ENCODE data around the gene SIT1.
"Not testable (repeated sequence)": the region's sequence is repeated elsewhere in the genome, so short reads cannot be mapped to it uniquely, and the experiment has no call there.

Gene SIT1

DNA sequence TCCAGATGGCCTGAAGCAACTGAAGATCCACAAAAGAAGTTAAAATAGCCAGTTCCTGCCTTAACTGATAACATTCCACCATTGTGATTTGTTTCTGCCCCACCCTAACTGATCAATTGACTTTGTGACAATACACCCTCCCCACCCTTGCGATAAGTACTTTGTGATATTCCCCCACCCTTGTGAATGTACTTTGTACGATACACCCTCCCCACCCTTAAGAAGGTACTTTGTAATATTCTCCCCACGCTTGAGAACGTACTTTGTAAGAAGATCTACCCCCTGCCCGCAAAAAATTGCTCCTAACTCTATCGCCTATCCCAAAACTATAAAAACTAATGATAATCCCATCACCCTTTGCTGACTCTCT lies 13.9 kb downstream of the SIT1 start:
- DNase-seq (ENCODE audit: low spot score) = not testable (repeated sequence)

DNA sequence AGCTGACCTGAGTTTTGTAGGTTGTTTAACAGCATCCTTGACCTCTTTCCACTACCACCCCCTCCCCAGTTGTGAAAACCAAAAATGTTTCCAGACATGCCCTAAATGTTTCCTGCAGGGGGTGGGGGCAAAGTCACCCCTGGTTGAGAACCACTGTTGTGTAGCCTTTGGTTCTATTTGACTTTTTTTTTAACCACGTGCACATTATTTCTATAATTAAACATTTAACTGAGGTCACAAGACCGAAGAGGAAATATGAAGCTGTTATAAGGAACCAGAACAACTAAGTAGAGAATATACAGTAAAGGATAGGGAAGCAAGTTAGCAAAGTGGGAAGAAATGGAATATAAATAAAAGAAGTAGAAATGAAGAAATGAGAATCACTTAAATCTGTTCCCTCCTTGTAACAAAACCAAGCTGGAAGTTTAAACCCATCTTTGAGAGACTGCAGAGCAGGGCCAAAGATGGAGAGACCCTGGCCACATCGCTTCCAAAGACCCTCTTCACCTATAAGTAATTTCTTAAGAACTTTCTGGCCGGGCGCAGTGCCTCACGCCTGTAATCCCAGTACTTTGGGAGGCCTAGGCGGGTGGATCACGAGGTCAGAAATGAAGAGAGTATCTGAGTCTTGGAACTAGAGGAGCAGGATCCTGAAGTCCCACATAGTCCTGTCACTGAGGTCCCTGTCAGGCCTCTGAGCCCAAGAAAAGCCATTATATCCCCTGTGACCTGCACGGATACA lies 14.4 kb downstream of the SIT1 start:
- no peak for DNase-seq (ENCODE audit: low spot score)

DNA sequence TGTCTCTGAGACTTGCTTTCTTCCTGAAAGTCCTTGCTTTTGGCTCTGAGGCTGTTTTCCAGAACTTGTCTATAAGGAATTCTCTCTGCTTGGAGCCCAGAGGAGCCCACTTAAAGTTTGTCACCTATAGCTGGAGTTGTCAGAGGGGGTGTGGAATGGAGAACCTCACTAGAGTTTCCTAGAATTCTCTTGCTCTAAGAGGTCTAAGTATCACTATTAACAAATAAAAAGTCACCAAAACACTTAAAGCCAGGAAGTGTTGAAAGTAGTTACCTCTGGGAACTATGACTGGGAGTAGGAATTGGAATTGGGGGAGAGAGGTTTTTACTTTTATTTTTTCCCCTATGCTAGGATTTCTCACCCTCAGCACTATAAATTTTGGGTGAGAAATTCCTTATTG lies 15.0 kb downstream of the SIT1 start:
- DNase-seq (ENCODE audit: low spot score) = no peak

GRCh38 chr9:35629597-35629996 lies 21.1 kb downstream of the SIT1 start:
- DNase-seq (ENCODE audit: low spot score) = no peak

DNA sequence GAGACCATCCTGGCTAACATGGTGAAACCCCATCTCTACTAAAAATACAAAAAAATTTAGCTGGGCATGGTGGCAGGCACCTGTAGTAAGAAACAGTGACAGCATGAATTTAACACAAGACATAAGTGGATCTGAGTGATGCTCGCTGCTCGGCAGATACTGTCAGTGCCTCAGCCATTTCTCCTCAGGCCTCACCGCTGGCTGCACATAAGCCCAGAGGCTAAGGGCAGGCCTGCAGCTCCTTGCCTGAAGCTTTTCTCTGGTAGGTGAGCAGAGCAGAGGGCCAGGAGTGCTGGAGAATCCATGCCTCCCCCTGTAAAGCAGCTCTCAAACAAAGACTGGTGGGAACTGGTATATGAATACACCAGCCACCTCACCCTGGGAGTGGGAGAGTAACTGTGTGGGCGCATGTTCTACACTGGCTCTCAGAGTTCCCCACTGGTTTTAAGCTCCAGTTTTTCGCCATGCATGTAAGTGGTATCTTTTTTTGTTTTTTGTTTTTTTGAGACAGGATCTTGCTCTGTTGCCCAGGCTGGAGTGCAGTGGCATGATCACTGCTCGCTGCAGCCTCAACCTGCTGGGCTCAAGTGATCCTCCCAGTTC lies 22.2 kb downstream of the SIT1 start:
- DNase-seq (ENCODE audit: low spot score) = no peak

GRCh38 chr9:35627575-35627974 lies 23.2 kb downstream of the SIT1 start:
- DNase-seq (ENCODE audit: low spot score) = no peak

DNA sequence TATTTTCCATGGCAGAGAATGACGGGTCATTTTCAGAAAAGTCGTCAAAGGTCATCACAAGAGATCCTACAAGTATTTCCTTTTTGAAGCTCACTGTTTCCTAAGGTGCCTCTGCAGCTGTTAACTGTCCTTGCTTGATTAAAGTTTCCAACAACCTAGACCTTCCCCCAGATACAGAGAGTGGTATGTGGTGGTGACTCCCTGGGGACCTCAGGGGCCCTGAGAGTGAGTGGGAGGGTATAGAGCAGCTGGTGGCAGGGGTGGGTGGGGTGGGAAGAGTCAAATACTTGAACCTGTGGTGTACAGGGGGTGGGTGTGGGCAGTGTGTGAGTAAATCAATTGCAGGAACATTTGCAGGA lies 31.0 kb downstream of the SIT1 start:
- no peak for DNase-seq (ENCODE audit: low spot score)

DNA sequence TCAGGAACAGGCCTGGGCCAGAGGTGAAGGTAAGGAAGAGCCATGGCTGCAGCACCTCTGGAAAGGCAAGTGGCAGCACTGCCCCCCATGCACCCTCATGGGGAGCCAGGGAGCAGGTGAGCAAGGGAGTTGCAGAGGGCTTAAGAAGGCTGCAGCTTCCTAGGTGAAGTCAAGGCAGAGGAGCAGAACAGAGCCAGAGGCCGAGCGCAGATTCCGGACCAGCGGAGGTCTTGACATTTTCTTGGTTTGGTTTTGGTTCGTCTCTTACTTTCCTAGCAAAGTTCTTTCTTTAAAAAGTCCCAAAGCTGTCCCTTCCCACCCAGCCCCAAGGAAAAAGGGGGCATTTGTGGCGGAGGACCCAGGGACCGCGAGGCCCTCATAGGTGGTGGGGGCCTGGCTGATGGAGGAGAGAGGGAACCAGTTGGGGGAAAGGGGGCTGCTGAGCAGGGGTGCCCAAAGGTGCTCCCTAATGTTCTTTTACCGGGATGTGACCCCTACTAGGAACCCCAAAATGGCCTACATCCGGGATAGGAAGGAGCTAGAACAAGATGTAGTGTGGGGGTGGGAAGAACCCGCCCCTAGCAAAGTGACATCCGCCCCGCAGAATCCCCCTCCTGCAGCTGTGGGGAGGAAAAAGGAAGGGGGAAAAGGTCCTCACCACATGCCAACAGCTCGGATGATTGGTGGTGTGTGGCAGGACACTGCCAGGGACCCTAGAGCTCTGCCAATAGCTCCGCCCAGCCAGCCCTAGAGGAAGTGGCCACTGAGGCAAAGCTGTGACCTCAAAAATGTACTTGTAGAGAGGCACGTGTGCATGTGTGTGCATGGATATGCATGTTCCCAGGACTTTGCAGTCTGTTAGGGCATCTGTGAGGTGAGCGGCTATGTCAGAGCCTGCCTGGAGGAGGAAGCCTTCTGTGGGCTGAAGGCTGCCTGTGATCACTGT lies 31.6 kb downstream of the SIT1 start:
- peak; percentile 35 for DNase-seq (ENCODE audit: low spot score)

- DNase-seq (ENCODE audit: low spot score) = no peak
These were observed 32.4 kb downstream of the SIT1 start, which contains the start of gene CD72 for GRCh38 chr9:35618325-35618727. Gene CD72 (minus strand): TSS chr9:35618413. CDS start chr9:35618303, 110 bp downstream.

DNA sequence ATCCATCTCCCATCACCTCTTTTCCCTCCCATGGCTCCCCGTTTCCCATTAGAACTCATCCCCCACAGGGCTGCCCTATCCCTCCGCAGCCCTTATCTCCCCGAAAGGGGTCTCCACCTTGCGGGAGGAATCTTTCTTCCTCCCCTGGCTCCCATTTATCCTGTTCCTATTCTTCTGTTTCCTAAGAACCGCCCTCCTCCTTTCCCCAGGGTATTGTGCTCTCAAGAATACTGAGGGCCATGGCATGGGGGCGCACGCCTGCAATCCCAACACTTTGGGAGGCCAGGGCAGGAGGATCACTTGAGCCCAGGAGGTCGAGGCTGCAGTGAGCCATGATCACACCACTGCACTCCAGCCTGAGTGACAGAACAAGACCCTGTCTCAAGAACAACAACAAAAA lies 33.2 kb downstream of the SIT1 start:
- DNase-seq (ENCODE audit: low spot score) = no peak

DNA sequence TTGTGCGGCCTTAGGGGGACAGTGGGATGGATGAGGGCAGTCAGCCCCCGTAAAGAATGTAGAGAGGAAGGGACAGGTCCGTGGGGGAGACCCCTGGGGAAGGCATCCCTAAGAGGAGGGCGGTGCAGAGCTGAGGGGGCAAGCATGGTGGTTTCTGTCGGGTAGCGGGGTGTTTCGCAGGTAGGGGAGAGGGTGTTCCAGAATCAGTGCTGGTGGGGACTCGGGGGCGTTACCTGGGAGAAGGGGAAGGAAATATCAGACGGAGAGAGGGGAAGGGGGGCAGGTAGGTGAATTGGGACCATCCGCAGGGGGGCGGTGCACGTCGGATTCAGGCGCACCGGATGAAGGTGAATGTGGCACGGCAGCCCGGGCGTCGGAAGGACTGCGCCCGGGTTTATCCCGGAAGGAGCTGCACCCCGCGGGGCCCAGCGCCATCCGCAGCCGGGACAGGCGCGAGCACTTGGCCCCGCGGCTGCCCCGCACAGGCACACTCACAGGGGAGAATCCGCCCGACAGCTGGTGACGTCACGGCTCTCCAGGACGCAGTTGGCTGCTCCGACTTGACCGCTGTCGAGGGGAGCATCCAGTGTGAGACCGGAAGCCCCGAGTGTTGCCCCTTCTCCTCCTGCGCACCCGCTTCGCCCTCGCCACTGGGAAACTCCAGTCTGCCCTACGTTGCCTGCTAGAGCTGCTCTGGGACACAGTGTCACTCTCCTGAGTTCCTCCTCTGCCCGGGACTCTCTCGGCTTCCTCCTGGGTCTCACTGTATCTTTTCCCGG lies 33.9 kb downstream of the SIT1 start:
- peak; percentile 66 for DNase-seq (ENCODE audit: low spot score)

DNA sequence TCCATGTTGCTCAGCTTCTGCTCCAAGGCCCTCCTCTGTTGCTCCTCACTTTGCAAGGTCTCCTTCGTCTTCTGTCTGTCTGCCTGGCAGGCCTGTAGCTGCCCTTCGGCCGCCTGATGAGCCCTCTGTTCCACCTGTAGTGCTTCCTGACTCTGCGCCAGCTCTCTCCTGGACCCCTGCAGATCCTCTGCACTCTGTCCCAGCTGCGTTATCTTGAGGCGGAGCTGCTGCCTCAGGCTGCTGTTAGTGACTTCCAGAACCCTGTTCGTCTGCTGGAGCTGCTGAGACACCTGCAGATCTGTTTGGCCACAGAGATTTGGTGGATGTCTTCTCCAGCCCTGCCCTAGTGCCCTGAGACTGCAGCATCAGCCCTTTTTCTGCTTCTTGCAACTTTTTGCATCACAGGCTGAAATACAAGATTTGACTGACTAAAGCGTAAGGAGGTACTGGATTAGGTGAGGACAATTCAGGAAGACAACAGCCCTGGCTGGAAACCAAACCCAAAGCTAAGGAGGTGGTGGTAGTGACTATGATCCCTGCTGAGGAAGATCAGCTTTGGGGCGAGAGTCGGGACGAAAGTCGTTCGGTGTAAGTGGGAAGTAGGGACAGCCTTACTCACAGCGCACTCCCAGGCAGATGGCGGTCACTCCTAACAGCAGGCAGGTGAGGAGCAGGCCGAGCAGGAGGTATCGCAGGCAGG lies 34.6 kb downstream of the SIT1 start:
- no peak for DNase-seq (ENCODE audit: low spot score)

- no peak for DNase-seq (ENCODE audit: low spot score)
These were observed 37.9 kb downstream of the SIT1 start for GRCh38 chr9:35612843-35613242.

- DNase-seq (ENCODE audit: low spot score) = not testable (repeated sequence)
These were observed 38.7 kb downstream of the SIT1 start for GRCh38 chr9:35612066-35612465.

DNA sequence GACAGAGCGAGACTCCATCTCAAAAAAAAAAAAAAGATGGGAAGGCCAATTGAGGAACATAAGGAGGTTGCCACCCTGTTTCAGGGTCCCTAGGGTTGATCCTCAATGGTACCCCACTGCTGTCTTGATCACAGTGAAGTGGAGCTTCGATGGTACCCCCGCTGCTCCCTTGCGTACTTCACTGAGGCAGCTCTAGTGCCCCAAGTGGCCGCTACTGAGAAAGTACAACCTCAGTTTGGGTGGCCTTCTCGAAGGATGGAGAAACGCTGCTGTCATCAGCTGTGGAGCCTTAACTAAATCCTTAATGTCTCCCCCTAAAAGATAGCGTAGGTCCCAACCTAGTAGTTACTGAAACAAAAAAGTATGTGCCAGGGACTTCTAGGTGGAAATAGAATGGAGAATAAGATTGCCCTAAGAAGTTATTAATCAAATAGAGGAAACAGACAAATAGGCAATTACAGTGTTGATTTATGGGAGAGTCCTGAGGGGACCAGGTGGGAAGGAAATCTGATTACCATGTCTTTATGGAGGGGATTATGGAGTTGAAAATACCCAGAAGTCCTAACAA lies 39.4 kb downstream of the SIT1 start:
- peak; percentile 73 for DNase-seq (ENCODE audit: low spot score)

DNA sequence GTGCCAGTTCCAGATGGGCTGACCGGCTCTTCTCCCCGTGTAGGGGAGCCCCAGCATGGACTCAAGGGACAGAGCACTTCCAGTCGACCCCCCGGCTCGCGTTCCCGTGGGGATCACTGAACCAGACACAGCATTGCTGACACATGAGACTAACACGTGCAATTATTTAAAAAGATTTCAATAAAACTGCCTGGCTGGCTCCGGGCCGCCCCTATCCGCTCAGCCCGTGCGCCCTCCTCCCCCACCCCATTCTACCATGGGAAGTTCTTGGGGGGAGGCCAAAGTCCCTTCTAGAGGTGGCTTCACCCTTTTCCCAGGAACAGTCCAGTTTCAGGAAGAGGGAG lies 40.9 kb downstream of the SIT1 start:
- DNase-seq (ENCODE audit: low spot score) = no peak

GRCh38 chr9:35609001-35609819 lies 41.5 kb downstream of the SIT1 start:
- DNase-seq (ENCODE audit: low spot score) = no peak

DNA sequence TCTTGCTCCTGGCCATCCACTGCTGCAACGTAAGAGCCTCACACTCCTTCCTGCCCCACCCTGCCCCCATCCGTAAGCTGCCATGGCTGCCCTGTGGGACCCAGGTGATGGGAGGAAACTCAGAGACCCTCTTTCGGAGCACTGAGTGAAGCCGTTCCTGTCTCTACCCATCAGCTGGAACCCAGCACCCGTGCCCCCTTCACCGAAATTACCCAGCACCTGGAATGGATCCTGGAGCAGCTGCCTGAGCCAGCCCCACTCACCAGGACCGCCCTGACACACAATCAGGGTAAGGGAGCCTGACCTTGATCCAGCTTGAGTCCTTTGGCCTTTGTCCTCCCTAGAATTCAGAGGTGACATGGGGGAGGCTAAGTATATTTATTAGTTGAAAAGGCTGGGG lies 42.5 kb downstream of the SIT1 start:
- DNase-seq (ENCODE audit: low spot score) = no peak

DNA sequence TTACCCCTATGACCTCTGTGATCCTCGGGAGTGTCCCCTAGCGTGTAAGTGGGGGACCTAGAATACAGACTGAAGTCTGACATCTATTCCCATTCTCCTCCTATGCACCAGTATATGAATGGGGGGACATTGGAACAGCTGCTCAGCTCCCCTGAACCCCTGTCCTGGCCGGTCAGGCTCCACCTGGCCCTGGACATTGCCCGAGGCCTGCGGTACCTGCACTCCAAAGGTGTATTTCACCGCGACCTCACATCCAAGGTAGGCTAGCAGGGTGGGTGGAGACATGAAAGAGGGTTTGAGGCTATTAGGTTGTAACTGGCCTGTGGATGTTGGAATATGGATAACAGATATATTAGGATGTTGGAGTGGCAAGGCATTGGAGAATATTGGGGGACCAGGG lies 44.0 kb downstream of the SIT1 start:
- no peak for DNase-seq (ENCODE audit: low spot score)

GRCh38 chr9:35606138-35606504 lies 44.6 kb downstream of the SIT1 start:
- no peak for DNase-seq (ENCODE audit: low spot score)
